H1 (cell line): Measurements from ENCODE around the gene FBXW5. TPM values are rescaled to one million over a fixed set of nuclear protein-coding genes. Genes with fewer than 3 reads are reported as not detected.

Experiments
- GABPA ChIP-seq: IDR thresholded peaks from 2 replicates; pipeline ENCODE4 v1.6.1; 2011; ENCODE audit warnings: mild to moderate bottlenecking, low read length, moderate library complexity, borderline replicate concordance; ENCODE audit not compliant: insufficient read depth
- PHF8 ChIP-seq: fragments of 200-600 bp; sonication (generic); conservative IDR thresholded peaks from 2 replicates; pipeline ENCODE4 v1.7.1; 2012; ENCODE audit warnings: low read depth, mild to moderate bottlenecking, inconsistent platforms, low read length, moderate library complexity
- RFX5 ChIP-seq: IDR thresholded peaks from 2 replicates; pipeline ENCODE4 v1.6.1; 2011; ENCODE audit warnings: low read depth, low read length, improper control_type of control experiment, borderline replicate concordance
- polyA plus RNA-seq, 7 experiments: library from polyadenylated mRNA; depleted of rRNA in 3 of 7; stranded (reverse) in 5 of 7; unstranded in 2 of 7; fragments of >200 nt in 5 of 7; fragments of 200-250 nt in 2 of 7; gene quantifications; 1 replicate in 5 of 7; 2 replicates in 1 of 7; 4 replicates in 1 of 7; pipeline versions ENCODE4 v1.2.1 to v1.2.3, GENCODE V29; 2011 to 2013; ENCODE audit warnings: missing spikeins in 2 of 7, mixed read lengths in 2 of 7
- total RNA-seq: library from RNA; stranded (reverse); fragmentation: NEBNext Ultra II Directional; extraction: Animal tissue kit (Norgen Biotek cat#: 25700); gene quantifications from 2 replicates; pipeline ENCODE4 v1.2.1, GENCODE V29; 2021

Gene FBXW5
- total and polyA plus RNA-seq, 2 of the 8 experiments (the other 6 are each of a cell fraction or from before 2014, with no cell fraction given) = 49.0 to 71.0 TPM

DNA sequence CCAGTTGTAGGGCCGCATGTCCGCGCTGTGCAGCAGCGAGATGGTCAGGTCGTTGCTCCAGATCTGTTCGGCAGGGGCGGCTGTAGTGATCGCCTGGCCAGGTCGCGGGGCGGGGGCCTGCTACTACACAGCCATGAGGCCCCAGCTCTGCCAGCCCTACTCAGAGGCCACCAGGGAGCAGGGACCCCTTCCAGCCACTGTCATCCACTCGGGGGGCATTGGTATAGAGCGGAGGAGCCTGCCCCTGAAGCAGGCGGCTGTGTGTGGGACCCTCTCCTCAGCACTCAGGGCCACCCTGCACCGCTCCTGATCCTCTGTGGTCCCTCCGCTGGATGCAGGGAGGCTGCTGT, 1.7 kb downstream of the FBXW5 start (continued):
- TF ChIP-seq PHF8 (no peak), RFX5 (no peak), GABPA (no peak)
